GM23338 (cell line): Measurements from ENCODE around the gene GGNBP2. TPM values are rescaled to one million over a fixed set of nuclear protein-coding genes. Genes with fewer than 3 reads are reported as not detected.

ENCODE experiments used
- ATAC-seq: fragments of 200-7000 bp; cut with Tn5 transposase; 3 replicates; pipeline ENCODE4 v1.9.1; 2020
- DNase-seq: peaks from one replicate; pipeline ENCODE4 v3.0.0-alpha.2; 2015; ENCODE audit warnings: low spot score
- H2AFZ ChIP-seq: fragments of 200-600 bp; sonication (generic); 2 replicates; pipeline ENCODE4 v1.8.0; 2016; ENCODE audit warnings: antibody characterized with exemption, mild to moderate bottlenecking, moderate library complexity
- H3F3A ChIP-seq: fragments of 200-600 bp; sonication (generic); replicated peaks from 2 replicates; pipeline ENCODE4 v1.8.0; 2017; ENCODE audit warnings: antibody characterized with exemption, mixed run types, low read depth
- H3K27ac ChIP-seq: fragments of 200-600 bp; sonication (generic); 2 replicates; pipeline ENCODE4 v1.6.1; 2016; ENCODE audit warnings: low read depth
- H3K27me3 ChIP-seq: fragments of 200-600 bp; sonication (generic); 2 replicates; pipeline ENCODE4 v1.8.0; 2016; ENCODE audit warnings: mild to moderate bottlenecking, mixed run types, moderate library complexity; ENCODE audit not compliant: insufficient read depth
- H3K36me3 ChIP-seq: fragments of 200-600 bp; sonication (generic); 2 replicates; pipeline ENCODE4 v1.8.0; 2016; ENCODE audit warnings: mild to moderate bottlenecking; ENCODE audit not compliant: insufficient read depth
- H3K4me1 ChIP-seq: fragments of 200-600 bp; sonication (generic); 2 replicates; pipeline ENCODE4 v1.8.0; 2016; ENCODE audit warnings: mild to moderate bottlenecking, moderate library complexity; ENCODE audit not compliant: insufficient read depth
- H3K4me2 ChIP-seq: fragments of 200-600 bp; sonication (generic); 2 replicates; pipeline ENCODE4 v1.7.1; 2017; ENCODE audit warnings: mixed run types
- H3K4me3 ChIP-seq: fragments of 200-600 bp; sonication (generic); 2 replicates; pipeline ENCODE4 v1.6.1; 2016; ENCODE audit warnings: mixed run types
- H3K79me2 ChIP-seq: fragments of 200-600 bp; sonication (generic); replicated peaks from 2 replicates; pipeline ENCODE4 v1.8.0; 2017; ENCODE audit warnings: mild to moderate bottlenecking; ENCODE audit not compliant: insufficient read depth
- H3K9me2 ChIP-seq: fragments of 200-600 bp; sonication (generic); 2 replicates; pipeline ENCODE4 v1.8.0; 2017; ENCODE audit not compliant: insufficient read depth
- H4K20me1 ChIP-seq: fragments of 200-600 bp; sonication (generic); replicated peaks from 2 replicates; pipeline ENCODE4 v1.8.0; 2017; ENCODE audit warnings: mild to moderate bottlenecking; ENCODE audit not compliant: insufficient read depth
- H3K27ac Mint-ChIP-seq: 2 replicates; pipeline ENCODE4 v1.8.0; 2020; ENCODE audit warnings: inconsistent platforms, mild to moderate bottlenecking, moderate library complexity, mixed read lengths
- H3K27me3 Mint-ChIP-seq: 3 replicates; pipeline ENCODE4 v1.8.0; 2022; ENCODE audit warnings: low read depth, mild to moderate bottlenecking, moderate library complexity, mixed read lengths, inconsistent platforms; ENCODE audit not compliant: insufficient read depth, poor library complexity
- H3K36me3 Mint-ChIP-seq: 3 replicates; pipeline ENCODE4 v1.8.0; 2021; ENCODE audit warnings: low read depth, mild to moderate bottlenecking, inconsistent platforms, moderate library complexity, mixed read lengths
- H3K4me1 Mint-ChIP-seq: 3 replicates; pipeline ENCODE4 v1.8.0; 2020; ENCODE audit warnings: mild to moderate bottlenecking, inconsistent platforms, mixed read lengths
- H3K4me3 Mint-ChIP-seq: 3 replicates; pipeline ENCODE4 v1.8.0; 2021; ENCODE audit warnings: moderate library complexity, mild to moderate bottlenecking, inconsistent platforms, mixed read lengths
- H3K9me3 Mint-ChIP-seq: 3 replicates; pipeline ENCODE4 v1.8.0; 2020; ENCODE audit warnings: moderate library complexity, mild to moderate bottlenecking, inconsistent platforms, mixed read lengths
- CREB1 ChIP-seq: fragments of 250-450 bp; sonication (Bioruptor Pico); IDR thresholded peaks from 2 replicates; pipeline ENCODE4 v1.5.0; 2020; ENCODE audit warnings: low read depth, mild to moderate bottlenecking, moderate library complexity
- CTCF ChIP-seq, 2 experiments: fragments of 200-600 bp in 1 of 2; sonication (generic) in 1 of 2; conservative IDR thresholded peaks; 2 replicates each; pipeline versions ENCODE4 v1.5.1 to v1.6.1; 2016 to 2017; ENCODE audit warnings: antibody characterized with exemption in 2 of 2, low read depth in 2 of 2, mild to moderate bottlenecking in 2 of 2, moderate library complexity in 1 of 2
- EZH2 ChIP-seq: fragments of 200-600 bp; sonication (generic); IDR thresholded peaks from one replicate; pipeline ENCODE4 v1.8.0; 2017; ENCODE audit warnings: antibody characterized with exemption, mild to moderate bottlenecking, low read depth; ENCODE audit not compliant: unreplicated experiment
- EZH2phosphoT487 ChIP-seq: fragments of 200-600 bp; sonication (generic); IDR thresholded peaks from one replicate; pipeline ENCODE4 v1.8.1; 2018; ENCODE audit warnings: antibody characterized with exemption; ENCODE audit not compliant: unreplicated experiment
- JUNB ChIP-seq: IDR thresholded peaks from one replicate; pipeline ENCODE4 v1.6.1; 2016; ENCODE audit warnings: antibody characterized with exemption; ENCODE audit not compliant: unreplicated experiment
- NANOG ChIP-seq: IDR thresholded peaks from 2 replicates; pipeline ENCODE4 v1.6.1; 2016; ENCODE audit warnings: antibody characterized with exemption, borderline replicate concordance
- POLR2AphosphoS5 ChIP-seq: IDR thresholded peaks from 2 replicates; pipeline ENCODE4 v1.6.1; 2016; ENCODE audit warnings: antibody characterized with exemption, low read depth
- STAT1 ChIP-seq: IDR thresholded peaks from one replicate; pipeline ENCODE4 v1.6.1; 2016; ENCODE audit warnings: antibody characterized with exemption; ENCODE audit not compliant: unreplicated experiment
- ZNF114 ChIP-seq: fragments of 250-450 bp; sonication (Bioruptor Pico); IDR thresholded peaks from 2 replicates; pipeline ENCODE4 v1.5.0; 2020; ENCODE audit warnings: mild to moderate bottlenecking, moderate library complexity
- ZNF331 ChIP-seq: fragments of 250-450 bp; sonication (Bioruptor Pico); IDR thresholded peaks from 2 replicates; pipeline ENCODE4 v1.5.0; 2020; ENCODE audit warnings: low read depth, mild to moderate bottlenecking, moderate library complexity
- ZNF462 ChIP-seq: fragments of 250-450 bp; sonication (Bioruptor Pico); IDR thresholded peaks from 2 replicates; pipeline ENCODE4 v1.5.0; 2020; ENCODE audit warnings: mild to moderate bottlenecking, moderate library complexity
- polyA plus RNA-seq: library from polyadenylated mRNA; unstranded; fragments of >200 nt; fragmentation: Nextera tagmentation; extraction: Ambion mirVana; gene quantifications from 2 replicates; pipeline ENCODE4 v1.2.1, GENCODE V29; 2016
- total RNA-seq: library from RNA; depleted of rRNA; stranded (reverse); fragments of >200 nt; shearing (Covaris generic); gene quantifications from 2 replicates; pipeline ENCODE4 v1.2.3, GENCODE V29; 2014
- TF ChIP-seq, protein P1 (sequence below): IDR thresholded peaks from 2 replicates; pipeline ENCODE4 v1.6.1; 2016; ENCODE audit warnings: antibody characterized with exemption
- TF ChIP-seq, protein P2 (sequence below): IDR thresholded peaks from one replicate; pipeline ENCODE4 v1.6.1; 2018; ENCODE audit warnings: antibody characterized with exemption; ENCODE audit not compliant: unreplicated experiment

GGNBP2 gene
- total and polyA plus RNA-seq, 2 experiments from 2014 or later = 40.7 to 41.2 TPM

DNA sequence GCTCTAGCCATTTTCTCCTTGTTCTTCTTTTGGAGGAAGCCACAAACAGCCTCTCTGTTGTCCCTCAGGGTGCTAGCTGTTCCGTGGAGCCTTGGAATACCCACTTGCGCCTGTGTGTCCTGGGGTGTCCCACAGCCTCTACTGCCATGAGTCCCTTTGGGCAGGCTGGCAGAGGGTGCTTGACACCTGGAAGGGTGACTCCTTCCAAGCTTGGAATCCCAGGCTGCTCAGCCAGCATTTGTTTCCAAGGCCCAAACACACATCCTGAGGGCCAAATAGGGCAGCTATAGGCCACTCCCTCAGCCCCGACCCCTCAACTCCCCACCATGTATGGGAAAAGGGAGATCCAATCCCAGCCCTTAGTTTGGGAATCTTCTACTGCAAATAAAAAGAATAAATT lies 43.4 kb upstream of the GGNBP2 start (continued):
- TF ChIP-seq EZH2phosphoT487 = no peak
- no peak for TF ChIP-seq CREB1 (CRISPR knock-in tag)
- TF ChIP-seq EZH2 = no peak

DNA sequence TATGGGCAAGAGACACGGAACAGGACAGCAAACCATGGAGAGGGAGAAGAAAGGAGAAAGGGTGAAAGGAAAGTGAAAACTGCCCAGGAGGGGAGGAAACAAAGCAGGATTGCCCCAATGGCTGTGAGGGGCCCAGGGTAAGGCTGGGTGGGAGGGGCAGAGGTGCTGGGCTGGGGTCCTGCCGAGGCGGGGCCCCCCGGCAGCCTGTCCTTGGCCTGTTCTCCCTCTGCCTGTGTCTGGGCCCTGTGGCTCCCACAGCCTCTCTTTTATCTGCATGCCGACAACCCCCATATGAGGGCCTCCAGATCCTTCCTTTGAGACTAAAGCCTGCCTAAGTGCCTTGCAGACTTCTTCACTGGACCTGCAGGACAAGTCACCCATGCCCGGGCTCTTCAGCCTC lies 42.8 kb upstream of the GGNBP2 start:
- TF ChIP-seq, protein P1, sequence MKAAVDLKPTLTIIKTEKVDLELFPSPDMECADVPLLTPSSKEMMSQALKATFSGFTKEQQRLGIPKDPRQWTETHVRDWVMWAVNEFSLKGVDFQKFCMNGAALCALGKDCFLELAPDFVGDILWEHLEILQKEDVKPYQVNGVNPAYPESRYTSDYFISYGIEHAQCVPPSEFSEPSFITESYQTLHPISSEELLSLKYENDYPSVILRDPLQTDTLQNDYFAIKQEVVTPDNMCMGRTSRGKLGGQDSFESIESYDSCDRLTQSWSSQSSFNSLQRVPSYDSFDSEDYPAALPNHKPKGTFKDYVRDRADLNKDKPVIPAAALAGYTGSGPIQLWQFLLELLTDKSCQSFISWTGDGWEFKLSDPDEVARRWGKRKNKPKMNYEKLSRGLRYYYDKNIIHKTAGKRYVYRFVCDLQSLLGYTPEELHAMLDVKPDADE = no peak
- no peak for TF ChIP-seq EZH2phosphoT487
- no peak for TF ChIP-seq NANOG
- no peak for TF ChIP-seq ZNF462 (CRISPR knock-in tag)
- TF ChIP-seq ZNF331 (CRISPR knock-in tag) = no peak
- no peak for TF ChIP-seq POLR2AphosphoS5
- TF ChIP-seq CTCF (conservative IDR thresholded peaks at IDR 0.05; ENCODE audit: low read depth in 2 of 2) = no peak
- no peak for TF ChIP-seq EZH2
- TF ChIP-seq STAT1 = no peak
- TF ChIP-seq ZNF114 = no peak
- TF ChIP-seq, protein P2, sequence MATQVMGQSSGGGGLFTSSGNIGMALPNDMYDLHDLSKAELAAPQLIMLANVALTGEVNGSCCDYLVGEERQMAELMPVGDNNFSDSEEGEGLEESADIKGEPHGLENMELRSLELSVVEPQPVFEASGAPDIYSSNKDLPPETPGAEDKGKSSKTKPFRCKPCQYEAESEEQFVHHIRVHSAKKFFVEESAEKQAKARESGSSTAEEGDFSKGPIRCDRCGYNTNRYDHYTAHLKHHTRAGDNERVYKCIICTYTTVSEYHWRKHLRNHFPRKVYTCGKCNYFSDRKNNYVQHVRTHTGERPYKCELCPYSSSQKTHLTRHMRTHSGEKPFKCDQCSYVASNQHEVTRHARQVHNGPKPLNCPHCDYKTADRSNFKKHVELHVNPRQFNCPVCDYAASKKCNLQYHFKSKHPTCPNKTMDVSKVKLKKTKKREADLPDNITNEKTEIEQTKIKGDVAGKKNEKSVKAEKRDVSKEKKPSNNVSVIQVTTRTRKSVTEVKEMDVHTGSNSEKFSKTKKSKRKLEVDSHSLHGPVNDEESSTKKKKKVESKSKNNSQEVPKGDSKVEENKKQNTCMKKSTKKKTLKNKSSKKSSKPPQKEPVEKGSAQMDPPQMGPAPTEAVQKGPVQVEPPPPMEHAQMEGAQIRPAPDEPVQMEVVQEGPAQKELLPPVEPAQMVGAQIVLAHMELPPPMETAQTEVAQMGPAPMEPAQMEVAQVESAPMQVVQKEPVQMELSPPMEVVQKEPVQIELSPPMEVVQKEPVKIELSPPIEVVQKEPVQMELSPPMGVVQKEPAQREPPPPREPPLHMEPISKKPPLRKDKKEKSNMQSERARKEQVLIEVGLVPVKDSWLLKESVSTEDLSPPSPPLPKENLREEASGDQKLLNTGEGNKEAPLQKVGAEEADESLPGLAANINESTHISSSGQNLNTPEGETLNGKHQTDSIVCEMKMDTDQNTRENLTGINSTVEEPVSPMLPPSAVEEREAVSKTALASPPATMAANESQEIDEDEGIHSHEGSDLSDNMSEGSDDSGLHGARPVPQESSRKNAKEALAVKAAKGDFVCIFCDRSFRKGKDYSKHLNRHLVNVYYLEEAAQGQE = no peak
- no peak for TF ChIP-seq JUNB
- no peak for TF ChIP-seq CREB1 (CRISPR knock-in tag)
- H3K4me3 Mint-ChIP-seq = no peak overlapping the region
- no peak overlapping the region for H3K27ac ChIP-seq
- DNase-seq (no peak), ATAC-seq (no peak)
- H3K36me3 Mint-ChIP-seq = peaks cover 87% of the 10 kb centered on the region
- no peaks in the 10 kb centered on the region for H3K79me2 ChIP-seq
- no peak overlapping the region for H3K27ac Mint-ChIP-seq
- peaks cover 7% of the 10 kb centered on the region for H3K27me3 Mint-ChIP-seq
- no peaks in the 10 kb centered on the region for H3K27me3 ChIP-seq
- peaks cover 1% of the 10 kb centered on the region; the same call in 1 of the 2 replicates for H4K20me1 ChIP-seq
- no peak overlapping the region for H3K4me2 ChIP-seq
- no peaks in the 10 kb centered on the region; the same call in 1 of the 2 replicates for H3F3A ChIP-seq
- no peaks in the 10 kb centered on the region for H3K9me2 ChIP-seq
- no peak overlapping the region for H3K4me3 ChIP-seq
- H3K9me3 Mint-ChIP-seq = no peaks in the 10 kb centered on the region
- no peaks in the 10 kb centered on the region for H3K4me1 ChIP-seq
- no peaks in the 10 kb centered on the region for H3K4me1 Mint-ChIP-seq
- H3K36me3 ChIP-seq = peaks cover 24% of the 10 kb centered on the region
- H2AFZ ChIP-seq = no peak overlapping the region
